GM21447 (cell line): Measurements from ENCODE around the gene TMPO.
A peak's percentile ranks its signal among the peaks of the same experiment; 100 is the strongest.
"Not testable (repeated sequence)": the region's sequence is repeated elsewhere in the genome, so short reads cannot be mapped to it uniquely, and the experiment has no call there.

Source experiments
- ATAC-seq: cut with Tn5 transposase; IDR thresholded peaks from one replicate; pipeline ENCODE4 v1.9.1; 2021; ENCODE audit not compliant: unreplicated experiment

TMPO gene, protein sequence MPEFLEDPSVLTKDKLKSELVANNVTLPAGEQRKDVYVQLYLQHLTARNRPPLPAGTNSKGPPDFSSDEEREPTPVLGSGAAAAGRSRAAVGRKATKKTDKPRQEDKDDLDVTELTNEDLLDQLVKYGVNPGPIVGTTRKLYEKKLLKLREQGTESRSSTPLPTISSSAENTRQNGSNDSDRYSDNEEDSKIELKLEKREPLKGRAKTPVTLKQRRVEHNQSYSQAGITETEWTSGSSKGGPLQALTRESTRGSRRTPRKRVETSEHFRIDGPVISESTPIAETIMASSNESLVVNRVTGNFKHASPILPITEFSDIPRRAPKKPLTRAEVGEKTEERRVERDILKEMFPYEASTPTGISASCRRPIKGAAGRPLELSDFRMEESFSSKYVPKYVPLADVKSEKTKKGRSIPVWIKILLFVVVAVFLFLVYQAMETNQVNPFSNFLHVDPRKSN

DNA sequence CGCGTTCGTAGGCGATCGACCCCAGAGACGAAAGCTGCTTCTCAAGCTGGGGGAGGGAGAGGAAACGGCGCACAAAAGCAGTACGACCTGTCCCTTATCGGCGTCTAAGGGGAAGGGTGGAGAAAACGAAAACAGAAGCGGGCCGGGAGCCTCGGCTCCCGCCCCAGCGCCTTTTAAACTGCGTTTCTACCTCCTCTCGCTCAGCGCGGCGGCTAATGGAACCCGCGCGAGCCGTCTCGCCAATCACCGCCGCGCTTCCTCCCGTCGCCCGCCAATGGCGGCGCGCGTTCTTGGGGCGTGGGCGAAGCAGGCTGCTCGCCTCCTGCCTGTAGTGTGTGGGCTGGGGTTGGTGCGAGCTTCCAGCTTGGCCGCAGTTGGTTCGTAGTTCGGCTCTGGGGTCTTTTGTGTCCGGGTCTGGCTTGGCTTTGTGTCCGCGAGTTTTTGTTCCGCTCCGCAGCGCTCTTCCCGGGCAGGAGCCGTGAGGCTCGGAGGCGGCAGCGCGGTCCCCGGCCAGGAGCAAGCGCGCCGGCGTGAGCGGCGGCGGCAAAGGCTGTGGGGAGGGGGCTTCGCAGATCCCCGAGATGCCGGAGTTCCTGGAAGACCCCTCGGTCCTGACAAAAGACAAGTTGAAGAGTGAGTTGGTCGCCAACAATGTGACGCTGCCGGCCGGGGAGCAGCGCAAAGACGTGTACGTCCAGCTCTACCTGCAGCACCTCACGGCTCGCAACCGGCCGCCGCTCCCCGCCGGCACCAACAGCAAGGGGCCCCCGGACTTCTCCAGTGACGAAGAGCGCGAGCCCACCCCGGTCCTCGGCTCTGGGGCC, at the start of gene TMPO:
TMPO (plus strand) TSS at position 304 of the 824 bp plus-strand sequence; CDS start at position 582, 278 bp downstream.
- ATAC-seq: peak; percentile 76

DNA sequence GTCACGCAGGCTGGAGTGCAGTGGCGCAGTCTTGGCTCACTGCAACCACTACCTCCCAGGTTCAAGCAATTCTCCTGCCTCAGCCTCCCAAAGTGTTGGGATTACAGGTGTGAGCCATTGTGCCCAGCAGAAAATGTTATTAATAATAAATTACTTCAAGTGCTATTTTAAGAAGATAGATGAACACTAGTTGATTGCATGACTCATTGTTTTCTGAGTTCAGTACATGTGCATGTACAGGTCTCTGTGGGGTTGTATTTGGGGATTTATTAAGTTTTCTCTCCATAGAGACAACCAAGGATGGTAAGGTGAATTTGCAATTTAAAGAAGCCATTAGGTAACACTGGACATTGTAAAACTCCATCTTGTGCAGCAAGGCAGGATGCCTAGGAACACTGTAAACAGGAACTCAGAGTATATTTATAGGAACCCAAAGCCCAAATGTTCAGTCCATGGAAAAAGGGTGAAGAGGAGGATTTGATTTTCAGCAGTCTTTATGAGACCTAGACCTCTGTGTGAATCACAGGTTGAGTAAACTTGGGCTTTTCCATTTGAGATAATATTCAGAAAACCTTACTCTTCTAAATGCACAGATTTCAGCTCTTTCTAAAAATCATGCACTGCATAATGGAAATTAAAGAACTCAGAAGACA, 49.3 kb upstream of the TMPO start:
- no peak for ATAC-seq

DNA sequence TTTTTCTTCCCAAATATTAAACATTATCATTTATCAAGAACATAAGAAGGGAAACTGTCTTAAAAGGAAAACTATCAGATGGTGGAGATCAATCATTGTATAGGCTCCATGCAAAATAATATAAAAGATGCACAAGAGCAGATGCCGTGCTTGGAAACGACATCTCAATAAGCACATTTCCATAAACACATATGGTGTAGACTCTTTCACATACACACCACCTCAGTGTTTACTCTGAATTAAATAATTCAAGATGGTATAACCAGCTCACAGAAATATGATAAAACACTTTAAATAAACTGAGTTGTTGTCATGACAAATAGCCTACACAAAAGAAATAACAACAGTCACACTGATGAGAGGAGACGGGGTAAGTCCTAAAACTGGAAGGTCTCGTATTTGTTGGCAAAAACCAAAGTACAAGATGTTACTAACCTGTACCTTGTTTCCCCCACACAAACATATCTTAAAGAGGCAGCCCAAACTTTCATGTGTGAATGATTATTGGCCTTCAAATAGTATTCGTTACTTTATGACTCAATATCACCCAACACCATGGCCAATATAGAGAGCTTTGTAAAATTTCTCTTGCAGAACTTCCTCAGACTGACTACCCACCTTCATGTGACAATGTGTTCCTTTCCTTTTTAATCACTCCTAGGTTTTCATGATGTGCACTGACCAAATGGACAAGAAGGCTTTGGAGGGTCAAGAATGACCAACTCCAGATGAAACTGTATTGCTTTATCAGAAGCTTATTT, 48.6 kb upstream of the TMPO start:
- ATAC-seq: no peak

DNA sequence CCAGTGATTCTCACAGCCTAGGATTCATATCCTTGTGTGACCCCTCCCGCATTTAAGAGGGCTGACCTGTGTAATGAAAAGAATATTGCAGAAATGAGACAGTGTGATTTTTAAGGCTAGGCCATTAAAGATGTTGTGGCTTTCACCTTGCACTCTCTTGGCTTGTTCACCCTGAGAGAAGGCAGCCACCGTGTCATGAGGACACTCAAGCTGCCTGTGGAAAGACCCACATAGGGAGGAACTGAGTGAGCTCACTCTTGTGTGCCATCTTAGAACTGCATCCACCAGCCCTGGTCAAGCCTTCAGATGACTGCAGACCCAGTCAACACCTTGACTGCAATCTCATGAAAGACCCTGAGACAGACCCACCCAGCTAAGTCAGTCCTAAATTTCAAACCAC, 46.3 kb upstream of the TMPO start:
- ATAC-seq: no peak

DNA sequence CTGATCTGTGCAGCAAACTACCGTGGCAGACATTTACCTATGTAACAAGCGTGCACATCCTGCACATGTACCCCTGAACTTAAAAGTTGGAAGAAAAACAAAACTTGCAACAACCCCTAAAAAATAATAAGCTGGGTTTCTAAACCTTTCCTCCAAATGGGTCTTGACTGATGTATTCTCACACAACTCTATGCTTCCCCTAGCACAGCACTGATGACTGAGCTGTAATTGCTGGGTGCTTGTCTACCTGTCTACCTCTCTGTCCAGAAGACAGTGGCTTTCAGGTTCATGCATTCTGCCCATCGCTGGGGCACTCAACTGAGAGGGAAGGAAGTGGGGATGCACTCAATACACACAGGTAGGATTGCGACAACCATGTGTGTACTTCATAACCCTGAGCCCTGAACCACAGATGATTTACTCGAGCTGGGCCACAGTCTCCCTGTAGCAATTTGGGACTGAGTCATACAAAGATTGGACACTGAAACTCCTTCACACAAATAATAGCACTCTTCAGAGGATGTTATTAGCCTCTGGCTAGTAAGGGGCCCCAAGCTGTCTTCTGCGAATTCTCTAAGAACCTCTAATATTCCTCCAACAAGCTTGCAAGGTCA, 44.8 kb upstream of the TMPO start:
- no peak for ATAC-seq

DNA sequence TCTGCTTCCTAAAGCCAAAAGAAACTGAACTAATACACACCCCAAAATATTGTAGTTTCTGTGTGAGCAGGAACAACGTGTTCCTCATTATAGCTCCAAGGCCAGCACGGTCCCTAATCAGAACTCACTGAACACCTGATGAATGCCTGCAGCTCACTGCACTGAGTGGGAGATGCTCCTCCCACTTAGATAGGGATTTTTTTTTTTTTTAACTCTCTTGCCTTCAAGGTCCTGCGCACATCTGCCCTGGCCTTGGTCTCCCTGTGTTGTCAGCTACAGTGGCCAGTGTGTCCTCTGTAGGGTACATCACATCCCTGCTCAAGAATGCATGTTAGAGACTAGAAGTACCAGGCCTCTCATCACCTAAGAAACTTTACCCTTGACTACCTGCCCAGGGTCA, 44.3 kb upstream of the TMPO start:
- ATAC-seq: no peak

DNA sequence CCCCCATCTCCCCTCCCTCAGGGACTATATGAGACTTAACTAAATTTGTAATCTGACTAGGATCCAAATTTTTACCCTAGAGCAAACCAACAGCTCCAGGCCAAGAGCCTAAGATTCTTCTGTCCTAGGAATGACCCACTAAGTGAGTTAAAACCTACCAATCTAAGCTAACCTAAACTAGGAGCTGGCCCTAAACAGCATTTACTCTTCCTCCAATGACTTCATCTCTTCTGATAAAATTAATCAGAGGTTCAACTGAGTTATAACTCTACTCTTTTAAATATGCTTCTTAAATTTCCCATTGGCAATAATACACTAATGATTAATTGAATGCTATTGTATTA, 39.9 kb upstream of the TMPO start:
- no peak for ATAC-seq

DNA sequence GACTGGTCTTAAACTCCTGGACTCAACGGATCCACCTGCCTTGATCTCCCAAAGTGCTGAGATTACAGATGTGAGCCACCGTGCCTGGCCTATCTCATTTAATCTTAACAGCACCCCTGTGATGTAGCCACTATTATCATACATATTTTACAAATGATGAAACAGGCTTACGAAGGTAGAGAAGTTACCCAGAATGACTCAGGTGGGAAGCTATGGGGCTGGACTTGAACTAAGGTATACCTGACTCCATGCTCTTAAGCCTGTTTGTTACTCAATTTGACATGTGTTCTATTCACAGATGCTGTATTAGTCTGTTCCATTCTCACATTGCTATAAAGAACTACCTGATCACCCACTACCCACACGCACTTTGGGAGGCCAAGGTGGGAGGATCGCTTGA, 36.8 kb upstream of the TMPO start:
- ATAC-seq: no peak

DNA sequence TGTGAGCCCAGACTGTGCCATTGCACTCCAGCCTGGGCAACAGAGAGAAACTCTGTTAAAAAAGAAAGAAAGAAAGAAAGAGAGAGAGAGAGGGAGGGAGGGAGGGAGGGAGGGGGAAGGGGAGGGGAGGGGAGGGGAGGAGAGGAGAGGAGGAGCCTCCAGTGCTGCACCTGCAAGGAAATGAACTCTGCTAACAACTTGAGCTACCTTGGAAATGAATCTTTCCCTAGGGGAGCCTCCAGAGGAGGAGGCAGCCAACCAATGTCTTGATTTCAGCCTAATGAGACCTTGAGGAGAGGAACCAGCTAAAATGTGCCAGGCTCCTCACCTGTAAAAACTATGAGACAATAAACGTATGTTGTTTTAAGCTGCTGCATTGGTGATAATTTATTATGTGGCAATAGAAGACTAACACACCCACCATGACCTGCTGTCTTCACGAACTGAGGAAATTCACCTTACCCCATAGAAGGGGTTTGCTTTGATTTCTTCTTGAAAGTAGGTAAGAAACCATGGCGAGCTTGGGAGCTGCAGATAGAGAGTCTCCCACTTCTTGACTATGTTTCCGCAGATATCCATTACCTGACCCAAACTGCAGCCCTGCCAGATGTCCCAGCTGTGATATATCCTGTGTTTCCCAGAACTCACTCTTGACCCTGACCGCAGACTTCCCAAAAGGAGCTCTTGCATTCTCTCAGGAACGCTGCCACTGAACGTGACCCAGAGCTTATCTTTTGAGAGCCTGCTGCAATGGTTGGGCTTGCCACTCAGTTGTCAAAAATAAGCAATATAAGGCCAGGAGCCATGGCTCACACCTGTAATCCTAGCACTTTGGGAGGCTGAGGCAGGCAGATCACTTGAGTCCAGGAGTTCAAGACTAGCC, 31.5 kb upstream of the TMPO start:
- no peak for ATAC-seq

DNA sequence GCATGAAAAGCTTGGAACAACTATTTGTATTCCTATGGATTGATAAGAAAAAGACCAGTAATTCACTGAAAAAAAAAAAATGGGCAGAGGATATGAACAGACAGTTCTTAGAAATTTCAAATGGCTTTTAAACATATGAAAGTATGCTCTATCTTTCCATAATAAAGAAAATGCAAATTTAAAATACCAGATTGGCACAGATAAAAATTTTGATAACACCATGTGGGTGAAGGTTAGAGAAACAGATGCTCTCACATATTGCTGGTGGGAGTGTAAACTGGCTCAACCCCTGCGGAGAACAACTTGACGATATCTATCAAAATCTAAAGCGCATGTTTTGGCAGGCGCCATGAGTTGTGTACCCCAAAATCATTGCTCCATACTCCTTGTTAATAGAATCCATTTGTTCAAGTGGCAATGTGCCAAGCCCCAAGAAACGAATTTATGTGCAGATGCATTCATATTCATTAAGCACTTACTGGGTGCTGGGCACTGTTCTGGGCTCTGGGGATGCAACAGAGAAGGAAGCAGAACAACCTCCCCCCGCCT, 29.5 kb upstream of the TMPO start:
- ATAC-seq: no peak

DNA sequence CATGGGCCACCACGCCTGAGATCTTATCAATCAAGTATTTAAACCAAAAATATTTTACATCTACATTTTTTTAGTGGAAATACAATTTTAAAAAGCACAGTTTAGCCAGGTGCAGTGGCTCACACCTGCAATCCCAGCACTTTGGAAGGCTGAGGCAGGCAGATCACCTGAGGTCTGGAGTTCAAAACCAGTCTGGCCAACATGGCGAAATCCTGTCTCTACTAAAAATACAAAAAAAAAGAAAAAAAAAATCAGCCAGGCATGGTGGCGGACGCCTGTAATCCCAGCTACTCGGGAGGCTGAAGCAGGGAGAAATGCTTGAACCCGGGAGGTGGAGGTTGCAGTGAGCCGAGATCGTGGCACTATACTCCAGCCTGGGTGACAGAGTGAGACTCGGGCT, 27.0 kb upstream of the TMPO start:
- ATAC-seq: not testable (repeated sequence)

DNA sequence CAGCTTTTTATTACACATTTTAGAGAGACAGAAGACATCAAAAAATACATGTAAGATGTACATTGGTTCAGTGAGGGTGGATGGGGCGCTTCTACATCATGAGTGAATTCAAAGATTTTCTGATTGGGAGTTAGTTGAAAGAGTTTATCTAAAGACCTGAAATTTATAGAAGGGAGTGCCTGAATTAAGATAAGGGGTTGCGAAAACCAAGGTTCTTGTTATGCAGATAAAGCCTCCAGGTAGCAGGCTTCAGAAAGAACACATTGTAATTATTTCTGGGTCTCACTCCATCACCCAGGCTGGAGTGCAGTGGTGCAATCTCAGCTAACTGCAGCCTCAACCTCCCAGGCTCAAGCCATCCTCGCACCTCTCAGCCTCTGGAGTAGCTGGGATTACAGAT, 26.2 kb upstream of the TMPO start:
- ATAC-seq: no peak

DNA sequence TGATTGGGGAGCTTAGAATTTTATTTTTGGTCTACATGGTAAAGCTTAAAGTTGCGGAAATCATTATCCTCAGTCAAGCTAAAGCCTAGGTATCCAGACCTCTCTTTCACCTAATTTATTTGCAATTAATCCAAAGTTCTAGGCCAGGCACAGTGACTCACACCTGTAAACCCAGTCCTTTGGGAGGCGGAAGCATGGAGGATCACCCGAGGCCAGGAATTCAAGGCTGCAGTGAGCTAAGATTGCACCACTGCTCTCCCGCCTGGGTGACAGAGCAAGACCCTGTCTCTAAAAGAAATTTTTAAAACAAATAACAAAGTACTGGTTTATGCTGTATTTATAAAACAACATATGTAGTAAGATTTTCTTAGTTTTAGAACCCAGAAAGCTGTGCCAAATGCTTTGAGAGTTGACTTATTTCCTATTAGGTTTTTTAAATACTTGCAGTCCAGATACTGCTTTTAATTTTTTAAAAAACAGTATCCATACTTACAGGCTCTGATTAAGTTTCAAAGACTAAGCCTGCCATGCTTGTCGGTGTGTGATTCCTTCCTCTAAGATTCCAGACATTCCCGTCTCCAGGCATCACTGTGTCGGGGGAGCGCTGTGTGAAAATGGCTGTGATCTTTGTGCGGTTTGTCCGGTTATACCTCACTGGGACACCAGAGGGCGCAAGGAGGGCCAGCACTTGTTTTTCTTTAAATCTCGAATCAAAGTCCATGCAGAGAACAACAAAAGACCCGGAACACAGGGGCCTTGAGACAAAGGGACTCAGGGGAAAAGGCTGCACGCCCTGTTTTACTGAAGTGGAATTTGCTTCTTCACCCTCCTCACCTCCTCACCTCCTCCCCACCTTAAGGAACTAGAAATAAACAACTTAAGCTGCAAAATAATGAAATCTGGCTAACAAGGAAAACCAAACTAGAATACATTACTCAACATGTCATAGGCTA, 24.6 kb upstream of the TMPO start:
- peak; percentile 94 for ATAC-seq

DNA sequence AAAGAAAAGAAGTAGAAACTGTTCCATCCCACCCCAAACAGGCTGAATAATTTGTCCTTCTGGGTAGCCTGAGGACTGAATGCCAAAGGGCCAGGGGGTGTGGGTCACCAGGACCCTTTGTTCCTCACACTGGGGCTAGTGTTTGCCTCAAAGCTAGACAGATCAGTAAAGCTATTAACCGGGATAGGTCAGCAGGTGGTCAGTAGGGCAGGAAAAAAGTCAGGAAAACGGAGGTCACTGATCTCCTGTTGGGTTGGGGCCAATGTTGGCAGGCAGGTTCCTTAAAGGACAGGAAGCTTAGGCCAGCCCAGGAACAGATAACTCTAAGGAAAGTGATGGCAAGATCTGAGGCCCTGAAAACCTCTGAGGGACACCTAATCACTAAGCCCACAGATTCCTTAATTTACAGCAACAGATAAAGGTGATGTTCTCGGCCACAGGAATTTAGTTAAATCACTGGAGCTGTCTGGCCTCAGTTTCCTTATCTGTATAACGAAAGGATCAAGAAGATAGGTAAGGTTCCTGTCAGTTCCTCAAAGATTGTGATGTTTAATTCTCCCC, 22.7 kb upstream of the TMPO start:
- ATAC-seq: no peak

DNA sequence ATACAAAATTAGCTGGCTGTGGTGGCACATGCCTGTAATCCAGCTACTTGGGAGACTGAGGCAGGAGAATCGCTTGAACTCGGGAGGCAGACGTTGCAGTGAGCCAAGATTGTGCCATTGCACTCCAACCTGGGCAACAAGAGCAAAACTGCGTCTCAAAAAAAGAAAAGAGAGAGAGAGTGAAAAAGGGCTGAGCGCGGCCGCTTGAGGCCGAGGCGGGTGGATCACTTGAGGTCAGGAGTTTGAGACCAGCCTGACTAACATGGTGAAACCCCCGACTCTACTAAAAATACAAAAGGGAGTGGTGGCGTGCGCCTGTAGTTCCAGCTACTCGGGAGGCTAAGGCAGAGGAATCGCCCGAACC, 14.1 kb upstream of the TMPO start:
- not testable (repeated sequence) for ATAC-seq

DNA sequence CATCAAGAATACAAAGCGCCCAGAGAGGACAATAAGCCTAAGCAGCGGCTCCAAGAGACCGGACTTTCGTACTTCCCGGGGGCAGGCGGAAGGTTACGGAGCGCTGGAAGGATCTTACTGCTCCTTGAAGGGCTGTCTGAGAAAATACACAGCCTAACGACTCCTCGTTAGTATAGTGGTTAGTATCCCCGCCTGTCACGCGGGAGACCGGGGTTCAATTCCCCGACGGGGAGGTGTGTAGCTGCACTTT, 12.1 kb upstream of the TMPO start:
- peak; percentile 58 for ATAC-seq

DNA sequence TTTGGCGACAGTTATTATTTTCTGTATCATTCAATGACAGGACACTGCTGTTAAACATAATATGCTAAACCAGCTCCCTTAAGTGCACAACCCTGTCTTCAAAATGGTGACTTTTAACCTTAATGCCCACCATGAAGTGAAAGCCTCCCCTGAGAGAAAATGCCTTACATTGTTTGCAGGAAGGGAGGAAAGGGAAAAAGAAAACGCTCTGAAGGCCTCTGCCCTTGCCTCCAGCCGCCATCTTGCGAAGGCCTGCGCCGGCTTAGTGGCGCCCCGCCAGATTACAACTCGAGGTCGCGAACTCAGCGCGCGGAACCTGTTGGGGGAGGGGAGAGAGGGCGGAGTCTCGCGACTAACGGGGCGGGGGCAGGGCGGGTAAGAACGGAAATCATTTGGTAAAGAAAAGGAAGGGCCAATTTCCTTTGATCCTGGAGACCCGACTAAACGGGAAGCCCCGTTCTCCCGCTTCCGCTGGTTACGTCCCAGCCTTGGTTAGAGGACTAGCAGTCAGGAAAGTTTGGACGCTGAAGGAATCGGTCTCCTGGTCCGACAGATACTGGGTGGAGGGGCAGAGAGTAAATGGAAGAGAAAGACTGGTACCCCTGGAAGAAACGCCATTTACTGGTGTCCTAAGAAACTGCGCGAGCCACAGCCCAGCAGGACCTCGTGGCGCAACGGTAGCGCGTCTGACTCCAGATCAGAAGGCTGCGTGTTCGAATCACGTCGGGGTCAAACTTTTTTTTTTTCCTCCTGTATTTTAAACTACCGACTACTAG, 11.6 kb upstream of the TMPO start:
- ATAC-seq: peak; percentile 76

DNA sequence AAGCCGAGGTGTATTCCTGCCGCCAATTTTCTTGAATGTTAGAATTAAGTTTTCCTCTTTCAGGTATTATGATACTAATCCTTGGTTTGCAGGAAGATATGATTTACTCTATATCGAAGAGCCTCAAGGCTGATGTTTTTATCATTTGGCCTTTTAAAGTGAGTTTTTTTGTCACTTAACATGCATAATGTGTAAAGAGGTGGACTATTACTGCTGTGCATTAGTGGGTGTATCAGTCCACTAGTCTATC, 11.1 kb upstream of the TMPO start:
- peak; percentile 3 for ATAC-seq
